VCaP (cell line): ENCODE results near the gene OR13C8.
"Not testable (repeated sequence)": the region's sequence is repeated elsewhere in the genome, so short reads cannot be mapped to it uniquely, and the experiment has no call there.

Experiments
- H3K27ac ChIP-seq: fragments of 450-650 bp; 2 replicates; pipeline ENCODE4 v1.5.1; 2017
- TF ChIP-seq, protein P1 (sequence below): fragments of 450-650 bp; conservative IDR thresholded peaks from 2 replicates; pipeline ENCODE4 v1.5.1; 2017; ENCODE audit warnings: mild to moderate bottlenecking, moderate library complexity

OR13C8 gene, protein sequence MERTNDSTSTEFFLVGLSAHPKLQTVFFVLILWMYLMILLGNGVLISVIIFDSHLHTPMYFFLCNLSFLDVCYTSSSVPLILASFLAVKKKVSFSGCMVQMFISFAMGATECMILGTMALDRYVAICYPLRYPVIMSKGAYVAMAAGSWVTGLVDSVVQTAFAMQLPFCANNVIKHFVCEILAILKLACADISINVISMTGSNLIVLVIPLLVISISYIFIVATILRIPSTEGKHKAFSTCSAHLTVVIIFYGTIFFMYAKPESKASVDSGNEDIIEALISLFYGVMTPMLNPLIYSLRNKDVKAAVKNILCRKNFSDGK

DNA sequence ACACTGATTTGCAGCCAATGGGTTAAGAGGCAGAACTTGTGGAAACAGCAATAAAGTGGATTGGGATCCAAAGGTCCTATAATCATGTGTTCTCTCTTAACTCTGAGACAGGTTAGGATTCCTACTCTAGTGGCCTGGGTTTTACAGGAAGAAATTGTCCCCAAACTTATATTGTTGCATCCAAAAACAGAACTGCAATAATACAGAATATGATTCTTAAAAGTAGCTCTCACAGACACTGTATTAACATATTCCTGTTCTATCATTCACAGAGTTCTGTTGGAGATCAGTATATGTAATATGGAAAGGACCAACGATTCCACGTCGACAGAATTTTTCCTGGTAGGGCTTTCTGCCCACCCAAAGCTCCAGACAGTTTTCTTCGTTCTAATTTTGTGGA lies at the start of gene OR13C8:
Gene OR13C8 (plus strand): TSS at position 301 of the 400 bp plus-strand sequence. CDS start 0 bp downstream, at position 301.
- TF ChIP-seq, protein P1, sequence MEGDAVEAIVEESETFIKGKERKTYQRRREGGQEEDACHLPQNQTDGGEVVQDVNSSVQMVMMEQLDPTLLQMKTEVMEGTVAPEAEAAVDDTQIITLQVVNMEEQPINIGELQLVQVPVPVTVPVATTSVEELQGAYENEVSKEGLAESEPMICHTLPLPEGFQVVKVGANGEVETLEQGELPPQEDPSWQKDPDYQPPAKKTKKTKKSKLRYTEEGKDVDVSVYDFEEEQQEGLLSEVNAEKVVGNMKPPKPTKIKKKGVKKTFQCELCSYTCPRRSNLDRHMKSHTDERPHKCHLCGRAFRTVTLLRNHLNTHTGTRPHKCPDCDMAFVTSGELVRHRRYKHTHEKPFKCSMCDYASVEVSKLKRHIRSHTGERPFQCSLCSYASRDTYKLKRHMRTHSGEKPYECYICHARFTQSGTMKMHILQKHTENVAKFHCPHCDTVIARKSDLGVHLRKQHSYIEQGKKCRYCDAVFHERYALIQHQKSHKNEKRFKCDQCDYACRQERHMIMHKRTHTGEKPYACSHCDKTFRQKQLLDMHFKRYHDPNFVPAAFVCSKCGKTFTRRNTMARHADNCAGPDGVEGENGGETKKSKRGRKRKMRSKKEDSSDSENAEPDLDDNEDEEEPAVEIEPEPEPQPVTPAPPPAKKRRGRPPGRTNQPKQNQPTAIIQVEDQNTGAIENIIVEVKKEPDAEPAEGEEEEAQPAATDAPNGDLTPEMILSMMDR = no peak
- no peak within 1 kb of the TSS for H3K27ac ChIP-seq

DNA sequence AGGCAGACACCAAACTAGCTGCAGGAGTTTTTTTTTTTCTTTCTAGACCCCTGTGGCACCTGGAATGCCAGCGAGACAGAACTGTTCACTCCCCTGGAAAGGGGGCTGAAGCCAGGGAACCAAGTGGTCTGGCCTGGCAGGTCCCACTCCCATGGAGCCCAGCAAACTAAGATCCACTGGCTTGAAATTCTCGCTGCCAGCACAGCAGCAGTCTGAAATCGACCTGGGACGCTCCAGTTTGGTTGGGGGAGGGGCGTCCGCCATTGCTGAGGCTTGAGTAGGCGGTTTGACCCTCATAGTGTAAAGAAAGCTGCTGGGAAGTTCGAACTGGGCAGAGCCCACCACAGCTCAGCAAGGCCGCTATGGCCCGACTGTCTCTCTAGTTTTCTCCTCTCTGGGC lies 48.7 kb upstream of the OR13C8 start:
- not testable (repeated sequence) for H3K27ac ChIP-seq

DNA sequence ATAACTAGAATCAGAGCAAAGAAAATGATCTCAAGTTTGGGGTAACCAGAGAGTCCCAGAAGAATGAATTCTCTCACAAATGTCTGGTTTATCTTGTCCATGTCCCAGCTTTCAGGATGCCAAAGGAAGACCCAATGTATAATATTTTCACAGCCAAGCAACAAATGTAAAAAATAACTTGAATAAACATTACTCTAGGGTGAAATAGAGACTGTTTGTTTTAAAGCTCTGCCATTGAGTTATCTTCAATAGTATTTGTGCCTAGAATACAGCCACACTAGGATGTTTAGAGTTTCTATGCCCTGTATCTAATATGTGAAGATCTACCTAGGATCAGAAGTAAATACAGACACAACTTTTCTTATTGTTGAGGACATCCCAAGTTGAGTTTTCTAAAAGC lies 41.9 kb upstream of the OR13C8 start, which contains the start of gene OR13C4:
Gene OR13C4 (minus strand): TSS at position 101 of the 400 bp plus-strand sequence. CDS start 0 bp downstream, at position 101.
- H3K27ac ChIP-seq = no peak within 1 kb of the TSS
- TF ChIP-seq, protein P1 = no peak

DNA sequence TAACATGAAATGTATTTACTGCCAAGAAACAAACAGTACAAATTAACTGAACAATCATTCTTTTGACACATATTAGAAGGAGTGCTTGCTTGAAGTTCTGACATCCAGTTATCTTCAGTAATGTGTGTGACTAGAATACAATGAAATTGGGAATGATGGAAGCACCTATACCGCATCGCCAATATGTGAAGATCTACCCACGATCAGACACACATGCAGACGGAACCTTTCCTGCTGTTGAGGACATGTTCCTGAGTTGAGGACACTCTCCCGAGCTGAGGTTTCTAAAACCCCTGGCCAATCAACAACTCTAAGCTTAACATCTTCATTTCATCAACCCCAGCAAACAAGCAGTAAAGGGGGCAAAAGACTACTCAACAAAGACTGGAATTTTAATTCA lies 32.2 kb upstream of the OR13C8 start, which contains the start of gene OR13C3:
Gene OR13C3 (minus strand): TSS at position 101 of the 400 bp plus-strand sequence. CDS start 133 bp downstream, outside the sequence.
- TF ChIP-seq, protein P1 = no peak
- H3K27ac ChIP-seq = no peak within 1 kb of the TSS

DNA sequence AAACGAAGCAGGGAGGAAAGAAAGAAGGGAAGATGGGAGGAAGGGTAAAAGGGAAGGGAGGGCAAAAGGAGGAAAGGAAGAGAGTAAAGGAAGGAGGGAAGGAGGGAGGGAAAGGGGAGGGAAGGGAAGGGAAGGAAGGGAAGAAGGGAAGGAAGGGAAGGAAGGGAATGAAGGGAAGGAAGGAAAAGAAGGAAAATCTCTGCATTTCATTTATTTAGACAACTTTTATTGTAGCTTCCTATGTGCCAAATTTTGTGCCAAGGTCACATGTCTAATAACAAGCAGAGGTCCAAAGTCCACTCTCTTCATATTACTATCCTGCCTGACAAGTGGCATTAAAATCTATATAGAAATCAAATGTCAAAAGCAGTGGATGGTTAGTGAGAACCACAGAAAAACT lies 29.7 kb upstream of the OR13C8 start:
- H3K27ac ChIP-seq = no peak overlapping the region
- TF ChIP-seq, protein P1 = no peak

DNA sequence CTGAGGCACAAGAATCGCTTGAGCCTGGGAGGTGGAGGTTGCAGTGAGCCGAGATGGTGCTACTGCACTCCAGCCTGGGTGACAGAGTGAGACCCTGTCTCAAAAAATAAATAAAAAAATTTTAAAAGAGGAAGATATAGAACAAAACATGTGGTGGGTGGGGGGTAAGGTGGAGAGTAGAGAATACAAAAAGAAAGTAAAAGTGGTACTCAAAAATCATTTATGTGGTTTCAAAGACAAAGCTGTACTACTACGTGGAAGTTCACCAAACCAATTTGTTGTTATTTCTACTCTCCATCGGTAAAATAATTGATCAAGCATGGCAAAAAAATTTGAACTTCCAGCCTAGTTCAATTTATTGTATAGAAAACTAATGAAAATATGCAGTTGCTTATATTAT lies 24.3 kb upstream of the OR13C8 start:
- TF ChIP-seq, protein P1 = no peak
- no peak overlapping the region for H3K27ac ChIP-seq

DNA sequence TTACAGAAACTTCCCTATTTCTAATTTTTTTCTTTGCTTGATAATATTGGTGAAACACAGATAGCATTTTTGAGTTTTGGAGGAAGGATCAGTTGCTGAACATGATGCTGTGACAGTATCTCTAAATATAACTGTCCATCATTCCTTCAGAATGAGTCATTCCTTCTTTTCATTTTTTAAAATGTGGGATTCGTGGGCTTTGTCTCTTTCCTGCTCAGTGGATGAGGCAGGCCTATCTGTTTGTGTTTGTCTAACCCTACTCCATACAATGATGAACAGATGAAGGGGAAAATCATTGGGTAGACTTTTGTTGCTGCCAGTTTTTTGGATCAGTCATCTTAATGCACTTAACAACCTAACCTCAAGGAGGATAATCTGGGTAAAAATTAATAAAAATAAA lies 15.7 kb upstream of the OR13C8 start:
- TF ChIP-seq, protein P1 = no peak
- no peak overlapping the region for H3K27ac ChIP-seq

DNA sequence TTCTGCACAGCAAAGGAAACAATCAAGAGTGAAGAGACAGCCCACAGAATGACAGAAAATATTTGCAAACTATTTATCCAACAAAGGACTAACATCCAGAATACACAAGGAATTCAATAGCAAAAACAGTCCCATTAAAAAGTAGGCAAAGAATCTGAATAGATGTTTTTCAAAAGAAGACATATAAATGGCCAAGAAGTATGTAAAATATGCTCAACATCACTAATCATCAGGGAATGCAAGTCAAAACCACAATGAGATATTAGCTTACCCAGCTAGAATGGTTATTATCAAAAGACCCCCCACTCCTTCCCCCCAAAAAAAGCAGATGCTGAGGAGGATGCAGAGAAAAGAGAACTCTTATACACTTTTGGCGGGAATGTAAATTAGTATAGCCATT lies 13.4 kb upstream of the OR13C8 start:
- TF ChIP-seq, protein P1 = no peak

More for the DNA sequence above, 13.4 kb upstream of the OR13C8 start:
- no peak overlapping the region for H3K27ac ChIP-seq
